ENCODE measurements around the gene MICB.

MICB gene

GRCh38 chr6:31513456-31514165, 15.7 kb downstream of the MICB start:
- no peak for DNase-seq

GRCh38 chr6:31521835-31522234, 23.9 kb downstream of the MICB start:
- no peak for DNase-seq

- DNase-seq: no peak
Measured at GRCh38 chr6:31525553-31525931, 27.6 kb downstream of the MICB start.

- no peak for DNase-seq
Measured at GRCh38 chr6:31525932-31526591, 28.1 kb downstream of the MICB start.

GRCh38 chr6:31528307-31528777, 30.4 kb downstream of the MICB start:
- no peak for DNase-seq

- no peak for DNase-seq
Measured at GRCh38 chr6:31528821-31529328, 30.9 kb downstream of the MICB start, which contains the start of gene MCCD1. Gene MCCD1 (plus strand): TSS chr6:31528962. CDS start chr6:31529015, 53 bp downstream.

GRCh38 chr6:31529329-31530150, 31.6 kb downstream of the MICB start:
- no peak for DNase-seq

- no peak for DNase-seq
Measured at GRCh38 chr6:31530659-31531058, 32.7 kb downstream of the MICB start.

- DNase-seq: no peak
Measured at GRCh38 chr6:31531162-31531561, 33.2 kb downstream of the MICB start.

GRCh38 chr6:31531771-31532643, 34.1 kb downstream of the MICB start:
- DNase-seq: no peak

GRCh38 chr6:31532644-31533454, 34.9 kb downstream of the MICB start:
- no peak for DNase-seq

- no peak for DNase-seq
Measured at GRCh38 chr6:31533455-31533841, 35.5 kb downstream of the MICB start.

GRCh38 chr6:31534011-31534410, 36.1 kb downstream of the MICB start:
- no peak for DNase-seq

GRCh38 chr6:31534521-31535040, 36.6 kb downstream of the MICB start:
- DNase-seq: no peak

- DNase-seq: no peak
Measured at GRCh38 chr6:31535538-31536324, 37.8 kb downstream of the MICB start.

- DNase-seq: no peak
Measured at GRCh38 chr6:31538805-31539400, 41.0 kb downstream of the MICB start.

- DNase-seq: no peak
Measured at GRCh38 chr6:31540640-31541039, 42.7 kb downstream of the MICB start.

- DNase-seq: no peak
Measured at GRCh38 chr6:31541059-31541657, 43.2 kb downstream of the MICB start.
